Prostate gland (tissue), 2 donors: ENCODE measurements around the gene SLC4A3. TPM values are rescaled to one million over a fixed set of nuclear protein-coding genes. Genes with fewer than 3 reads are reported as not detected.
A peak's percentile ranks its signal among the peaks of the same experiment; 100 is the strongest.
"Not testable (repeated sequence)": the region's sequence is repeated elsewhere in the genome, so short reads cannot be mapped to it uniquely, and the experiment has no call there.

Experiments
- DNase-seq: peaks from one replicate; pipeline ENCODE4 v3.0.0-alpha.2; 2019; ENCODE audit warnings: low spot score
- H3K27ac ChIP-seq, 2 donors: fragments of 200-600 bp; sonication (generic); 2 replicates each; pipeline ENCODE4 v1.5.1; 2017 to 2019
- H3K27me3 ChIP-seq: fragments of 200-600 bp; sonication (generic); replicated peaks from 2 replicates; pipeline ENCODE4 v1.5.1; 2019; ENCODE audit not compliant: insufficient read depth
- H3K36me3 ChIP-seq, 2 donors: fragments of 200-600 bp; sonication (generic); 1 replicate in 1 of 2; 2 replicates in 1 of 2; pipeline versions ENCODE4 v1.5.1 to v1.8.1; 2017 to 2019
- H3K4me1 ChIP-seq: fragments of 200-600 bp; sonication (generic); replicated peaks from 2 replicates; pipeline ENCODE4 v1.5.1; 2019
- H3K4me3 ChIP-seq, 2 donors: fragments of 200-600 bp; sonication (generic); 2 replicates each; pipeline ENCODE4 v1.5.1; 2017 to 2019
- H3K9me3 ChIP-seq: fragments of 200-600 bp; sonication (generic); 2 replicates; pipeline ENCODE4 v1.5.1; 2017
- POLR2A ChIP-seq: fragments of 450-650 bp; IDR thresholded peaks from one replicate; pipeline ENCODE4 v1.6.1; 2016; ENCODE audit warnings: antibody characterized with exemption, mild to moderate bottlenecking
- POLR2AphosphoS5 ChIP-seq: sonication (generic); formaldehyde crosslinking; IDR thresholded peaks from one replicate; pipeline ENCODE4 v1.6.1; 2017; ENCODE audit warnings: antibody characterized with exemption
- WGBS: methylation state at CpG from one replicate; pipeline ENCODE4 v1.1.5; 2018; 5-methylcytosine and 5-hydroxymethylcytosine counted together
- intact Hi-C: fragments of 100-400 bp; cut with DNase I; formaldehyde crosslinking; loops from one replicate; pipeline ENCODE4 v1.14.2; 2022
- total RNA-seq, 2 donors: library from RNA; depleted of rRNA; stranded (reverse); fragments of >200 nt; gene quantifications; one replicate each; pipeline ENCODE4 v1.1.0, GENCODE V29; 2016
- TF ChIP-seq, protein P1 (sequence below), 4 experiments: fragments of 200-600 bp in 2 of 4; fragments of 450-650 bp in 2 of 4; sonication (generic) in 2 of 4; IDR thresholded peaks; 1 replicate in 3 of 4; 2 replicates in 1 of 4; pipeline ENCODE4 v1.5.1; 2016 to 2019; ENCODE audit warnings: antibody characterized with exemption in 4 of 4, mild to moderate bottlenecking in 2 of 4, moderate library complexity in 2 of 4

SLC4A3 gene
- total RNA-seq, 2 donors from 2014 or later: 7.6 to 44.6 TPM

DNA sequence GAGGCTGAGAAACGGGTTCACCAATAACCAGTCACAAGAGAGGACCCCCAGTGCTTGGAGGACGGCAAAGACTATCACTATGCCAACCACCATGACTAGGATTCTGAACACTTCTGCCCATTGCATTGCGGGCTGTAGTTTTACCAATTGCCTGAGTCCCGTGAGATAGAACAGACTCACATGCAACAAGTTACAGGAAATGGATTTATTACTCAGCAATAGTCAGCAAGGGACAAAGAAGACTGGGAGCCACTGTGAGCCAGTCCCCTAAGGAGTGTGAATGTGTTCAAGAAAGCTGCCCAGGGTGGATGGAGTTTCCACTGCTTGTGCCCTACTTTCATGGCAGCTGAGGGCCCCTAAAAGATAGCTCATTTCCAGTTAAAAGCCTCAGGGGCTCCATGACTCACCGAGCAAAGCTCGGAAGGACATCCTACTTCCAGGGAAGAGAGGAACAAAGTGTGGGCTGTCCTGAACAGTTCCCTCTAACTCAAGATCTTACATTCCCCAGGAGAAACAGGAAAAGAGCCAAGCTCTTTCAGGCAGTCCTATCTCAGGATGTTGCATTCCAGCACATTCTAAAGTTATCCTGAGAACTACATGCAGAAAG, 54.4 kb downstream of the SLC4A3 start:
- 79% methylated on average over 6 of the region's 6 CpGs for WGBS
- no peak for TF ChIP-seq POLR2A
- no peak for TF ChIP-seq POLR2AphosphoS5
- TF ChIP-seq, protein P1, sequence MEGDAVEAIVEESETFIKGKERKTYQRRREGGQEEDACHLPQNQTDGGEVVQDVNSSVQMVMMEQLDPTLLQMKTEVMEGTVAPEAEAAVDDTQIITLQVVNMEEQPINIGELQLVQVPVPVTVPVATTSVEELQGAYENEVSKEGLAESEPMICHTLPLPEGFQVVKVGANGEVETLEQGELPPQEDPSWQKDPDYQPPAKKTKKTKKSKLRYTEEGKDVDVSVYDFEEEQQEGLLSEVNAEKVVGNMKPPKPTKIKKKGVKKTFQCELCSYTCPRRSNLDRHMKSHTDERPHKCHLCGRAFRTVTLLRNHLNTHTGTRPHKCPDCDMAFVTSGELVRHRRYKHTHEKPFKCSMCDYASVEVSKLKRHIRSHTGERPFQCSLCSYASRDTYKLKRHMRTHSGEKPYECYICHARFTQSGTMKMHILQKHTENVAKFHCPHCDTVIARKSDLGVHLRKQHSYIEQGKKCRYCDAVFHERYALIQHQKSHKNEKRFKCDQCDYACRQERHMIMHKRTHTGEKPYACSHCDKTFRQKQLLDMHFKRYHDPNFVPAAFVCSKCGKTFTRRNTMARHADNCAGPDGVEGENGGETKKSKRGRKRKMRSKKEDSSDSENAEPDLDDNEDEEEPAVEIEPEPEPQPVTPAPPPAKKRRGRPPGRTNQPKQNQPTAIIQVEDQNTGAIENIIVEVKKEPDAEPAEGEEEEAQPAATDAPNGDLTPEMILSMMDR (IDR thresholded peaks at IDR 0.05): no peak
- Histone ChIP-seq H3K27ac (no peak overlapping the region), H3K4me3 (no peak overlapping the region), H3K27me3 (no peaks in the 10 kb centered on the region), H3K4me1 (no peaks in the 10 kb centered on the region), H3K9me3 (no peaks in the 10 kb centered on the region), H3K36me3 (no peaks in the 10 kb centered on the region)
- intact Hi-C loops: no loop called here
- DNase-seq: no peak

DNA sequence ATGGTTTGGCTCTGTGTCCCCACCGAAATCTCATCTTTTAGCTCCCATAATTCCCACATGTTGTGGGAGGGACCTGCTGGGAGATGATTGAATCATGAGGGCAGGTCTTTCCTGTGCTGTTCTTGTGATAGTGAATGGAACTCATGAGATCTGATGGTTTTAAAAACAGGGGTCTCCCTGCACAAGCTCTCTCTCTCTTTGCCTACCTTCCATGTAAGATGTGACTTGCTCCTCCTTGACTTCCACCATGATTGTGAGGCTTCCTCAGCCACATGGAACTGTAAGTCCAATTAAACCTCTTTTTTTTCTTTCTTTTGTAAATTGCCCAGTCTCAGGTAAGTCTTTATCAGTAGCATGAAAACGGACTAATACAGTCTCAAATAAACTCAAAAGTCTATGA, 56.0 kb downstream of the SLC4A3 start:
- 76% methylated on average over 2 of the region's 2 CpGs for WGBS
- intact Hi-C loops, H3K9me3 ChIP-seq, DNase-seq, H3K36me3 ChIP-seq, H3K4me3 ChIP-seq, H3K4me1 ChIP-seq, H3K27ac ChIP-seq, H3K27me3 ChIP-seq: not testable (repeated sequence)

DNA sequence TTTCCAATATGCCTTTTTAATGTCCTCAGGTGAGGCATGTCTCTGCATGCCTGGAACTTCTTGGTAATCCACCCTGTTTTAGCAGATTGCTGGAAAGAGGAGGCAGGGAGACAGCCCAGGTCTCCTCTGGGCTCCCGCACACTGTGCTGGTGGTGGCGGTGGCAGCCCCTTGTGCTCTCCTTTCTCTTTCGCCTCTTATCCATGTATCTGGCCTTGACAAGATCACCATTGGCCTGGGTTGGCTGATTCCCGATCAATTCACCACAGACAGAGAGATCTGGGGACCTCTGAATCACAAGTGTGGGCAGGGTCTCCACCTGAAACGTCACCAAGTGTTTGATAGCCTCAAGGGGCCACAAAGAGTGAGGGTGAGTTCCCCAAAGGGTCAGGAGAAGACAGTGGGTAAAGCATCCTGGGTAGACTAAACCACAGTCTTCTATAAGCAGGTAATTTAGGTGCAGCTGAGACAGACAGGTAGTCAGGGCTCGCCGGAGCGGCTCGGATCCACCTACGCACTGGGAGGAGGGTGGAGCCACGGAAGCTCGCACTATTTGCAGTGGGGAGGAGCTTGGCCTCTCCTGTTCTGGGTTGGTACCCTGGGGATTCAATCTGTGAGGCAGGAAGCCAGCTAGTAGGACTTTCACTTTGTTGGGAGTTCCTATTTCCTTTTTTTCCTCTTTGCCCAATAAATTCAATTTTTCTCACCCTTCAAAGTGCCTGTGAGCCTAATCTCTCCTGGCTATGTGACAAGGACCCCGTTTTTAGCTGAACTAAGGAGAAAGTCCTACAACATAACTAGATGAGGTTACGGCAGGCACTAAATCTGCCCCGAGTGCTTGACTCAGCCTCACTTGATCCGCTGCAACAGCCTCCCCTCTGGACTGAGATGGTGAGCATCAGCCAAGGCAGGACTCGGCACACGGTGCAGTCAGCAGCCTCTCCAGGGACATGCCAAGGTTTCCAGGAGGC, 57.6 kb downstream of the SLC4A3 start:
- intact Hi-C loops: loop anchor here (5.0 kb wide), 1 partner anchor 43 kb away; no protein-coding TSS in a partner anchor

GRCh38 chr2:219687272-219687671, 59.8 kb downstream of the SLC4A3 start:
- Histone ChIP-seq H3K9me3 (no peaks in the 10 kb centered on the region), H3K4me1 (no peaks in the 10 kb centered on the region), H3K36me3 (no peaks in the 10 kb centered on the region), H3K27ac (no peak overlapping the region), H3K27me3 (no peaks in the 10 kb centered on the region), H3K4me3 (no peak overlapping the region)
- 78% methylated on average over 3 of the region's 3 CpGs for WGBS
- intact Hi-C loops: loop anchor here (5.0 kb wide), 1 partner anchor 45 kb away; no protein-coding TSS in a partner anchor
- DNase-seq: no peak
- TF ChIP-seq POLR2AphosphoS5 (no peak), POLR2A (no peak)
- TF ChIP-seq, protein P1 (IDR thresholded peaks at IDR 0.05): no peak

More for the DNA sequence above, 57.6 kb downstream of the SLC4A3 start:
- no peaks in the 10 kb centered on the region for H3K4me1 ChIP-seq
- TF ChIP-seq, protein P1 (IDR thresholded peaks at IDR 0.05): peak in 1 of 4 experiments; percentile 12
- peak; percentile 82 for TF ChIP-seq POLR2A
- TF ChIP-seq POLR2AphosphoS5: peak; percentile 84
- WGBS: 12% methylated on average over 18 of the region's 18 CpGs
- peak overlapping the region; percentile 82 to 88 for H3K27ac ChIP-seq
- no peaks in the 10 kb centered on the region for H3K9me3 ChIP-seq
- peak; percentile 89 for DNase-seq
- H3K27me3 ChIP-seq: no peaks in the 10 kb centered on the region
- peak overlapping the region; percentile 35 to 36 for H3K4me3 ChIP-seq
- no peaks in the 10 kb centered on the region for H3K36me3 ChIP-seq

DNA sequence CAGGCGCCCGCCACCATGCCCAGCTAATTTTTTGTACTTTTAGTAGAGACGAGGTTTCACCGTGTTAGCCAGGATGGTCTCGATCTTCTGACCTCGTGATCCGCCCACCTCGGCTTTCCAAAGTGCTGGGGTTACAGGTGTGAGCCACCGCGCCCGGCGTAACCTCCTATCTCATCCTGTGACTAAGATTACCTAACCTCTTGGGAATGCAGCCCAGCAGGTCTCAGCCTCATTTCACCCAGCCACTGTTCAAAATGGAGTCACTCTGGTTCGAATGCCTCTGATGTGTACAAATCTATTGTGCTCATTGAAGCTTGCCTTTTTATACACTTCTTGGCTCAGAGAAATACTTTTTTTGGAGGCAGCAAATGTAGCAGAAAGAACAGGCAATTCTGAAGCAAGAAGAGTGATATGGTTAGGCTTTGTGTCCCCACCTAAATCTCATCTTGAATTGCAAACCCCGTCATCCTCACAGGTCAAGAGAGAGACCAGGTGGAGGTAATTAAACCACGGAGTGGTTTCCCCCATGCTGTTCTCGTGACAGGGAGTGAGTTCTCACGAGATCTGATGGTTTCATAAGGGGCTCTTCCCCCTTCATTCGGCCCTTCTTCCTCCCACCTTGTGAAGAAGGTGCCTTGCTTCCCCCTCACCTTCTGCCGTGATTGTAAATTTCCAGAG, 60.6 kb downstream of the SLC4A3 start:
- WGBS: 83% methylated on average over 19 of the region's 19 CpGs

More for the DNA sequence above, 60.6 kb downstream of the SLC4A3 start:
- no peak overlapping the region for H3K27ac ChIP-seq
- intact Hi-C loops: loop anchor here (2.0 to 5.0 kb wide), 2 partner anchors 46 to 145 kb away; partner anchors contain the start of gene CHPF
- no peaks in the 10 kb centered on the region for H3K36me3 ChIP-seq
- no peaks in the 10 kb centered on the region for H3K9me3 ChIP-seq
- no peak for DNase-seq
- TF ChIP-seq, protein P1 (IDR thresholded peaks at IDR 0.05): no peak
- TF ChIP-seq POLR2AphosphoS5 (no peak), POLR2A (no peak)
- H3K4me1 ChIP-seq: no peaks in the 10 kb centered on the region
- no peaks in the 10 kb centered on the region for H3K27me3 ChIP-seq
- no peak overlapping the region for H3K4me3 ChIP-seq
